Osteoblast (primary cell): ENCODE data around the gene TINCR. TPM values are rescaled to one million over a fixed set of nuclear protein-coding genes. Genes with fewer than 3 reads are reported as not detected.

Source experiments
- DNase-seq: peaks from one replicate; pipeline ENCODE4 v3.0.0; 2011; ENCODE audit warnings: low spot score, mixed read lengths; ENCODE audit not compliant: insufficient read length; ENCODE audit errors: missing footprints
- H2AFZ ChIP-seq: 2 replicates; pipeline ENCODE4 v1.6.0; 2011; ENCODE audit warnings: mild to moderate bottlenecking, low read length
- H3K27ac ChIP-seq: 2 replicates; pipeline ENCODE4 v1.5.1; 2011; ENCODE audit warnings: mild to moderate bottlenecking, low read depth, low read length, moderate library complexity
- H3K27me3 ChIP-seq: 2 replicates; pipeline ENCODE4 v1.6.0; 2012; ENCODE audit warnings: mild to moderate bottlenecking, control low read depth, inconsistent platforms, low read length, moderate library complexity; ENCODE audit not compliant: insufficient read depth
- H3K36me3 ChIP-seq: 2 replicates; pipeline ENCODE4 v1.5.1; 2011; ENCODE audit warnings: mild to moderate bottlenecking, low read length, control low read depth, moderate library complexity; ENCODE audit not compliant: insufficient read depth
- H3K4me1 ChIP-seq: 2 replicates; pipeline ENCODE4 v1.5.1; 2011; ENCODE audit warnings: mild to moderate bottlenecking, low read length, control low read depth, moderate library complexity; ENCODE audit not compliant: insufficient read depth
- H3K4me2 ChIP-seq: 2 replicates; pipeline ENCODE4 v1.6.0; 2011; ENCODE audit warnings: mild to moderate bottlenecking, low read length; ENCODE audit not compliant: insufficient read depth
- H3K4me3 ChIP-seq: fragments of 200-600 bp; sonication (generic); 3 replicates; pipeline ENCODE4 v1.5.1; 2012; ENCODE audit warnings: mild to moderate bottlenecking, low read length, inconsistent platforms; ENCODE audit not compliant: insufficient read depth
- H3K79me2 ChIP-seq: 2 replicates; pipeline ENCODE4 v1.6.0; 2012; ENCODE audit warnings: mild to moderate bottlenecking, low read length, control low read depth, inconsistent platforms; ENCODE audit not compliant: insufficient read depth
- H3K9me3 ChIP-seq: 2 replicates; pipeline ENCODE4 v1.5.1; 2011; ENCODE audit warnings: low read depth, low read length, control low read depth
- H4K20me1 ChIP-seq: 2 replicates; pipeline ENCODE4 v1.6.0; 2012; ENCODE audit warnings: mild to moderate bottlenecking, low read length, control low read depth; ENCODE audit not compliant: insufficient read depth
- total RNA-seq: library from RNA; depleted of rRNA; stranded (reverse); fragments of >200 nt; gene quantifications from 2 replicates; pipeline ENCODE4 v1.2.3, GENCODE V29; 2012
- TF ChIP-seq, protein P1 (sequence below): IDR thresholded peaks from 2 replicates; pipeline ENCODE4 v1.5.1; 2011; ENCODE audit warnings: mild to moderate bottlenecking, low read depth, low read length, moderate library complexity; ENCODE audit errors: extremely low read depth

The TINCR gene
- total RNA-seq, 1 donor = 0.36 TPM

DNA sequence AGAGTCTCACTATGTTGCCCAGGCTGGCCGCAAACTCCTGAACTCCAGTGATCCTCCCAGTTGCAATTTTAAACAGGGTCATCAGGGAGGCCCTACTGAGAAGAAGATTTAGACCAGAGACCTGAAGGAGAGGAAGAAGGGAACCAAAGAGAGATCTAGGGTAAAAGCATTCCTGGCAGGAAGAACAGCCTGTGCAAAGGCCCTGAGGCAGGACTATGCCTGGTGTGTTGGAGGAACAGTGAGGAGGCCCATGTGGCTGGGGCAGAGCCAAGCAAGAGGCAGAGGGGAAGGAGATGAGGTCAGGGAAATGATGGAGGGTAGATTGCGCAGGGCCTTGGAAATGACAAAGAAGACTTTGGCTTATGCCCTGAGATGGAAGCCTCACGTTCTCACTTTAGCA, 34.5 kb downstream of the TINCR start:
- H3K27me3 ChIP-seq = peaks cover 4% of the 10 kb centered on the region
- H3K4me3 ChIP-seq = no peak overlapping the region
- TF ChIP-seq, protein P1, sequence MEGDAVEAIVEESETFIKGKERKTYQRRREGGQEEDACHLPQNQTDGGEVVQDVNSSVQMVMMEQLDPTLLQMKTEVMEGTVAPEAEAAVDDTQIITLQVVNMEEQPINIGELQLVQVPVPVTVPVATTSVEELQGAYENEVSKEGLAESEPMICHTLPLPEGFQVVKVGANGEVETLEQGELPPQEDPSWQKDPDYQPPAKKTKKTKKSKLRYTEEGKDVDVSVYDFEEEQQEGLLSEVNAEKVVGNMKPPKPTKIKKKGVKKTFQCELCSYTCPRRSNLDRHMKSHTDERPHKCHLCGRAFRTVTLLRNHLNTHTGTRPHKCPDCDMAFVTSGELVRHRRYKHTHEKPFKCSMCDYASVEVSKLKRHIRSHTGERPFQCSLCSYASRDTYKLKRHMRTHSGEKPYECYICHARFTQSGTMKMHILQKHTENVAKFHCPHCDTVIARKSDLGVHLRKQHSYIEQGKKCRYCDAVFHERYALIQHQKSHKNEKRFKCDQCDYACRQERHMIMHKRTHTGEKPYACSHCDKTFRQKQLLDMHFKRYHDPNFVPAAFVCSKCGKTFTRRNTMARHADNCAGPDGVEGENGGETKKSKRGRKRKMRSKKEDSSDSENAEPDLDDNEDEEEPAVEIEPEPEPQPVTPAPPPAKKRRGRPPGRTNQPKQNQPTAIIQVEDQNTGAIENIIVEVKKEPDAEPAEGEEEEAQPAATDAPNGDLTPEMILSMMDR = no peak
- H3K27ac ChIP-seq = no peak overlapping the region
- no peaks in the 10 kb centered on the region for H4K20me1 ChIP-seq
- H3K79me2 ChIP-seq = no peaks in the 10 kb centered on the region
- H3K36me3 ChIP-seq = no peaks in the 10 kb centered on the region
- no peaks in the 10 kb centered on the region for H3K4me1 ChIP-seq
- no peak overlapping the region for H2AFZ ChIP-seq
- H3K9me3 ChIP-seq = peaks cover 7% of the 10 kb centered on the region
- H3K4me2 ChIP-seq = no peak overlapping the region
- DNase-seq = peak; percentile 47

DNA sequence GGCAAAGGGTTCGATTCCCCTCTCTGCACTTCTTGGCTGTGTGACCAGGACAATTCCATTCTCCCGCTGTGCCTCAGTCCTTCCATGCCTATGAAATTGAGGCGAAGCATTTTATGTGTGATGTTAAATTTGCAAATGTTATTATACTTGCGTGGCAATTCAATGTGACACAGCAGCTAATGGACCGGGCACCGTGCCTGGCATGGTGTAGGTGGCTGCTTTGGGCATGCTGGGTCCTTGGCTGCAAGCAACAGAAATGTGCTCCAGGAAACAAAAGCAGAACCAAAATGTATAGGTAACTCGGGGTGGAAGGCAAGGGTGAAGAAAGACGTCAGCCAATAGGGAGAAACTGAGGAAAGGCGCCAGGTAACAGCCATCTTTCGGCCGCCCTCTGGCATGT, 37.1 kb downstream of the TINCR start:
- Histone ChIP-seq H3K79me2 (no peaks in the 10 kb centered on the region), H3K4me2 (no peak overlapping the region), H3K9me3 (peaks cover 7% of the 10 kb centered on the region), H3K27ac (no peak overlapping the region), H4K20me1 (no peaks in the 10 kb centered on the region), H2AFZ (no peak overlapping the region), H3K36me3 (no peaks in the 10 kb centered on the region), H3K27me3 (peaks cover 3% of the 10 kb centered on the region), H3K4me3 (no peak overlapping the region), H3K4me1 (no peaks in the 10 kb centered on the region)
- peak; percentile 9 for DNase-seq
- TF ChIP-seq, protein P1 = no peak

DNA sequence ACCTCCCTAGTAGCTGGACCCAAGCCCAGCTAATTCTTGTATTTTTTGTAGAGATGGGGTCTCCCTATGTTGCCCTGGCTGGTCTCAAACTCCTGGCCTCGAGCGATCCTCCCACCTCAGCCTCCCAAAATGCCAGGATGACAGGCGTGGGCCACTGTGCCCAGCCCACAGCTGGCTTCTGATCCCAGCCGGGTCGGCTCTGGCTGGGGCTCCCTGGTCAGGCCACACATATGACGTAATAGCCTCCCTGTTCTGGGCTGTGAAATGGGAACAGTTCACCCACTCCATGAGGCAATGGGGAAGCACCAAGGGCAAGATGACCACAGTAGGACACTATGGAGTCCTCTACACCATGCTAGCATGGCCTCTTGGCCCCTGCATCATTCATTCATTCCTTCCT, 41.1 kb downstream of the TINCR start:
- Histone ChIP-seq H4K20me1 (no peaks in the 10 kb centered on the region), H3K9me3 (no peaks in the 10 kb centered on the region), H3K79me2 (no peaks in the 10 kb centered on the region), H3K4me1 (no peaks in the 10 kb centered on the region), H3K27me3 (peaks cover 3% of the 10 kb centered on the region), H3K4me2 (no peak overlapping the region), H2AFZ (no peak overlapping the region), H3K4me3 (no peak overlapping the region), H3K27ac (no peak overlapping the region), H3K36me3 (no peaks in the 10 kb centered on the region)
- DNase-seq = peak; percentile 22
- TF ChIP-seq, protein P1 = no peak

DNA sequence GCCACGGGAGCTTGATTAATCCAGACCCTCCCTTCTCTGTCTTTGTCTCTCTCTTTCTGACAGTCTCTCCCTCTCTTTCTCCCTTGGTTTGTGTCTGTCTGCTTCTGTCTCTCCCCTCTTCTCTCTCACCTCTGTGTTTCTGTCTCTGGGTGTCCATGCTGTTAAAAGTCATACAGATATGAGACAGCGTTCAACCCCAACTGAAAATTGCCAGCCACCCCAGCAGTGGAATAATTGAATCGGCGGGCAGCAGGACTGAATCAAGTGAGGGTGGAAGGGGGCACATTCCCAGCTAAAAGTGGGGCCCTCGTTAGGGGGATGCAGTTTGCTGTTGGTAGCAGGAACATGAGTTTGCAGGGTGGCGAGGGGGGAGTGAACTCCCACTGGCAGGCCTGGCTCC, 43.7 kb downstream of the TINCR start:
- Histone ChIP-seq H2AFZ (no peak overlapping the region), H3K79me2 (no peaks in the 10 kb centered on the region), H3K4me3 (no peak overlapping the region), H3K36me3 (no peaks in the 10 kb centered on the region), H3K9me3 (no peaks in the 10 kb centered on the region), H3K27me3 (peaks cover 3% of the 10 kb centered on the region), H3K27ac (no peak overlapping the region), H4K20me1 (no peaks in the 10 kb centered on the region), H3K4me1 (no peaks in the 10 kb centered on the region), H3K4me2 (no peak overlapping the region)
- TF ChIP-seq, protein P1 = no peak
- DNase-seq = peak; percentile 14
